Endothelial cell of umbilical vein (primary cell): ENCODE results near the gene CAPN2.

Experiments used
- MYC ChIP-seq: IDR thresholded peaks from one replicate; pipeline ENCODE4 v1.6.1; 2011; ENCODE audit warnings: mild to moderate bottlenecking, low read depth, low read length
- TF ChIP-seq, protein P1 (sequence below), 2 donors: IDR thresholded peaks; 1 replicate in 1 of 2; 2 replicates in 1 of 2; pipeline ENCODE4 v1.5.1; 2011; ENCODE audit warnings: low read length in 2 of 2, mild to moderate bottlenecking in 2 of 2, moderate library complexity in 2 of 2, control low read depth in 1 of 2, inconsistent platforms in 1 of 2, low read depth in 1 of 2; ENCODE audit not compliant: insufficient read depth in 1 of 2; ENCODE audit errors: extremely low read depth in 1 of 2

DNA sequence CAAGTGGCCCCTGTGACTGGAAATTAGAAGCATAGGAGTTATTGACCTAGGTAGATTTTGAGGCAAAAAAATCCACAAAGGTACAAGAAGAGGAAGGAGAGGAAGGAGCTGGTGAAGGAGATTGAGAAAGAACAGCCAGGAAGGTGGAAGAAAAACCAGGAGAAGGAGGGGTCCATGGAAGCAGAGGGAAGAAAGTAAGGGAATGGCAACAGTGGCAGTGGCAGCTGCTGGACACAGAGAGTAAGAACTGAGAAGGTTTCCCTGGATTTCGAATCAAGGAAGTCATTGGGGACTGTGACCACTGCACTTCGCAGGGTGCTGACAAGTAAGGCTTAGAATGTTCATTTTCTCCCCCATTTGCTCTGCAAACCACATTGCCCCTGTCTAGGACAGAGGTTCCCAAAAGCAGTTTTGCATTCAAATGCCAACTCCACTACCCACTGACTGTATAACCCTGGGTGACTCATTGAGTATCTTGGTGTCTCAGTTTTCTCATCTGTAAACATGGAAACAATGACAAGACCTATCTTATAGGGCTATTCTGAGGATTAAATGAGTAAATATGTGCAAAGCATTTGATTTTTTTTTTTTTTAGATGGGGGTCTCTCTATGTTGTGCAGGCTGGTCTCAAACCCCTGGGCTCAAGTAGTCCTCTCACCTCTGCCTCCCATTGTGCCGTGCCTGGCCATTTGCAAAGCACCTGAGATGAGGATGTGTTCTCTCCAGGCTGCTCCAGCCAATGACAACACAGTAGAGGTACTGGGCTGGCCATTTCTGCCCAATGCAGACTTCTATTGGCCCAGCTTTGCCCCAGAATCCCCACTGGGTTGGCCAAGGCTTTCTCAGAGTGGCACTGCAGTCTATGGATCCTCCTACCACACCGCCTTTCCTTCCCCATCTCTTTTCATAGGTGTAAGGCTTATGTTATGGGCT lies 9.3 kb upstream of the CAPN2 start:
- TF ChIP-seq MYC = no peak
- TF ChIP-seq, protein P1, sequence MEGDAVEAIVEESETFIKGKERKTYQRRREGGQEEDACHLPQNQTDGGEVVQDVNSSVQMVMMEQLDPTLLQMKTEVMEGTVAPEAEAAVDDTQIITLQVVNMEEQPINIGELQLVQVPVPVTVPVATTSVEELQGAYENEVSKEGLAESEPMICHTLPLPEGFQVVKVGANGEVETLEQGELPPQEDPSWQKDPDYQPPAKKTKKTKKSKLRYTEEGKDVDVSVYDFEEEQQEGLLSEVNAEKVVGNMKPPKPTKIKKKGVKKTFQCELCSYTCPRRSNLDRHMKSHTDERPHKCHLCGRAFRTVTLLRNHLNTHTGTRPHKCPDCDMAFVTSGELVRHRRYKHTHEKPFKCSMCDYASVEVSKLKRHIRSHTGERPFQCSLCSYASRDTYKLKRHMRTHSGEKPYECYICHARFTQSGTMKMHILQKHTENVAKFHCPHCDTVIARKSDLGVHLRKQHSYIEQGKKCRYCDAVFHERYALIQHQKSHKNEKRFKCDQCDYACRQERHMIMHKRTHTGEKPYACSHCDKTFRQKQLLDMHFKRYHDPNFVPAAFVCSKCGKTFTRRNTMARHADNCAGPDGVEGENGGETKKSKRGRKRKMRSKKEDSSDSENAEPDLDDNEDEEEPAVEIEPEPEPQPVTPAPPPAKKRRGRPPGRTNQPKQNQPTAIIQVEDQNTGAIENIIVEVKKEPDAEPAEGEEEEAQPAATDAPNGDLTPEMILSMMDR (IDR thresholded peaks at IDR 0.05; ENCODE audit: extremely low read depth in 1 of 2, insufficient read depth in 1 of 2, low read depth in 1 of 2, low read length in 2 of 2) = no peak
